Measurements from ENCODE around the gene SLC4A3.

SLC4A3 gene, protein sequence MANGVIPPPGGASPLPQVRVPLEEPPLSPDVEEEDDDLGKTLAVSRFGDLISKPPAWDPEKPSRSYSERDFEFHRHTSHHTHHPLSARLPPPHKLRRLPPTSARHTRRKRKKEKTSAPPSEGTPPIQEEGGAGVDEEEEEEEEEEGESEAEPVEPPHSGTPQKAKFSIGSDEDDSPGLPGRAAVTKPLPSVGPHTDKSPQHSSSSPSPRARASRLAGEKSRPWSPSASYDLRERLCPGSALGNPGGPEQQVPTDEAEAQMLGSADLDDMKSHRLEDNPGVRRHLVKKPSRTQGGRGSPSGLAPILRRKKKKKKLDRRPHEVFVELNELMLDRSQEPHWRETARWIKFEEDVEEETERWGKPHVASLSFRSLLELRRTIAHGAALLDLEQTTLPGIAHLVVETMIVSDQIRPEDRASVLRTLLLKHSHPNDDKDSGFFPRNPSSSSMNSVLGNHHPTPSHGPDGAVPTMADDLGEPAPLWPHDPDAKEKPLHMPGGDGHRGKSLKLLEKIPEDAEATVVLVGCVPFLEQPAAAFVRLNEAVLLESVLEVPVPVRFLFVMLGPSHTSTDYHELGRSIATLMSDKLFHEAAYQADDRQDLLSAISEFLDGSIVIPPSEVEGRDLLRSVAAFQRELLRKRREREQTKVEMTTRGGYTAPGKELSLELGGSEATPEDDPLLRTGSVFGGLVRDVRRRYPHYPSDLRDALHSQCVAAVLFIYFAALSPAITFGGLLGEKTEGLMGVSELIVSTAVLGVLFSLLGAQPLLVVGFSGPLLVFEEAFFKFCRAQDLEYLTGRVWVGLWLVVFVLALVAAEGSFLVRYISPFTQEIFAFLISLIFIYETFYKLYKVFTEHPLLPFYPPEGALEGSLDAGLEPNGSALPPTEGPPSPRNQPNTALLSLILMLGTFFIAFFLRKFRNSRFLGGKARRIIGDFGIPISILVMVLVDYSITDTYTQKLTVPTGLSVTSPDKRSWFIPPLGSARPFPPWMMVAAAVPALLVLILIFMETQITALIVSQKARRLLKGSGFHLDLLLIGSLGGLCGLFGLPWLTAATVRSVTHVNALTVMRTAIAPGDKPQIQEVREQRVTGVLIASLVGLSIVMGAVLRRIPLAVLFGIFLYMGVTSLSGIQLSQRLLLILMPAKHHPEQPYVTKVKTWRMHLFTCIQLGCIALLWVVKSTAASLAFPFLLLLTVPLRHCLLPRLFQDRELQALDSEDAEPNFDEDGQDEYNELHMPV

GRCh38 chr2:219627103-219628100 lies at the start of gene SLC4A3:
TSS of gene SLC4A3 (plus strand) at chr2:219627630. CDS start at chr2:219627993, 363 bp downstream.
- no peak for DNase-seq

DNA sequence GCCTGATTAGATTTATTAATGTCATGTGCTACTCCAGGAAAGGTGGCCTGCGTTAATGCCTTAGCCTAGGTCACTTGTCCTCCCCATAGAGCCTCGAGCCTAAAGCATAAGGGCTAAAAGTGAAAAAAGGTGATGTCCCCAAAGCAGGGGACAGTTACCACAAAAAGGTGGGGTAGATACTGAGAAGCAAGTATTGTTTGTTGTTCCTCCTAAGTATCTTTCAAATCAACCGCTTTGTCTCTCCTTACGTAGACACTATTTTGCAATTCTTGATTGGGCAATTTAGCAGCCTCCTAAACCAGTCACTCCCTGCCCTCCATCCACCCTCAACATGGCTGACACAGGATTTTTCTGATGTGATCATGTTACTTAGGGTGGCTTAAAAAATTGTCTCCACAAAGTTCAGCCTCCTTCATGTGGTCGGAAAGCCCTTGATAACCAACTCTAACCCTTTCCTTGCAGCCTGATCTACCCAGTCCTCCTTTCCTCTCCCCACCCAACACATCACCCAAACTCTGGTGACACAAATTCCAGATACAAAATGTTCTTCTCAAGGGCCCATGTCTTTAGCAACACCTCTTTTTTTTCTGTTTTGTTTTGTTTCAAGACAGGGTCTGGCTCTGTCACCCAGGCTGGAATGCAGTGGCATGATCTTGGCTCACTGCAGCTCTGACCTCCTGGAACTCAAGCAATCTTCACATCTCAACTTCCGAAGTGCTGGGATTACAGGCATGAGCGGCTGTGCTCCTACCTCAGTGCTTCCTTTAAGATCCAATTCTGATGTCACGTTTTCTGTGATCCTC lies 48.4 kb upstream of the SLC4A3 start:
- no peak for DNase-seq

DNA sequence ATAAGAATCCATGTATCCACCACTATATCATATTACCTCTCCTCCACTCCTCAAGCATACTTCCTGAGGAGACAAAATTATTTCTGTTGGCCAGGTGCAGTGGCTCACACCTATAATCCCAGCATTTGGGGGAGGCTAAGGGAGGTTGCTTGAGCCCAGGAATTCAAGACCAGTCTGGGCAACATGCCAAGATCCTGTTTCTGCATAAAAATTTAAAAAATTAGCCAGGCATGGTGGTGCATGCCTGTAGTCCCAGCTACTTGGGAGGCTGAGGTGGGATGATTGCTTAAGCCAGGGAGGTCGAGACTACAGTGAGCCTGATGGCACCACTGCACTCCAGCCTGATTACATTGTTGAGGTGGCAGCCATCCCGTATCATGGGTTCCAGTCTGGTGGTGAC lies 46.1 kb upstream of the SLC4A3 start:
- DNase-seq: no peak

DNA sequence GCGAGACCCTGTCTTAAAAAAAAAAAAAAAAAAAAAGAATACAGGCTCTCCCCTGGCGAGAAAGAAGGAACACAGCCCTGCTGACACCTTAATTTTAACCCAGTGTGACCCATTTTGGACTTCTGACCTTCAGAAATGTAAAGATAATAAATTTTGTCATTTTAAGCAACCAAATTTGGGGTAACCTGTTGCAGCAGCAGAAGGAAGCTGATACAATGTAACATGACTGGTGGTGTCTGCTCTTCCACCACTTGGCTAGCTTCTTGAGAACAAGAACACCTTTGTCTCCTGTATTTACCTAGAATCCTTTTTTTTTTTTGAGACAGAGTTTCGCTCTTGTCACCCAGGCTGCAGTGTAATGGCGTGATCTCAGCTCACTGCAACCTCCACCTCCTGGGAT lies 36.3 kb upstream of the SLC4A3 start:
- no peak for DNase-seq

- DNase-seq: no peak
Measured at GRCh38 chr2:219592736-219593135, 34.7 kb upstream of the SLC4A3 start.

GRCh38 chr2:219593154-219593553 lies 34.3 kb upstream of the SLC4A3 start:
- no peak for DNase-seq

DNA sequence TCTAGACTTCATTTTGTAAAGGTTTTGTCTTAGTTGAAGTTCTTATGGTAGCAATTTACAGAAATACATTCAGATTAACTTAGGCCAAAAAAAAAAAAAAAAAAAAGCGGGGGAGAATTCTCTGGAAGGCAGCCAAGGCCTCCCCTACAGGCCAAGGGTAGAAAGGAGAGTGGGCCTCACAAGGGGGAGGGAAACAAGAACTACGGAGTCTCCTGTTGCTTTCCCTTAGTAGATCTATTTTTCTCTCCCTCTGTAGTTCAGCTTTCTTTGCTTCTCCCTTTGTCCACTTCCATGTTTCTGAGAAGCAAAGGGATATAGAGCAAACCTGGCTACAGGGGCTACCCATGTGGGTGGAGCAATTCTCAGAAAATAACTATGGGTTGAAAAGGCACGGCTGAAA lies 32.2 kb upstream of the SLC4A3 start:
- DNase-seq: no peak

- no peak for DNase-seq
Measured at GRCh38 chr2:219596954-219597551, 30.4 kb upstream of the SLC4A3 start.

DNA sequence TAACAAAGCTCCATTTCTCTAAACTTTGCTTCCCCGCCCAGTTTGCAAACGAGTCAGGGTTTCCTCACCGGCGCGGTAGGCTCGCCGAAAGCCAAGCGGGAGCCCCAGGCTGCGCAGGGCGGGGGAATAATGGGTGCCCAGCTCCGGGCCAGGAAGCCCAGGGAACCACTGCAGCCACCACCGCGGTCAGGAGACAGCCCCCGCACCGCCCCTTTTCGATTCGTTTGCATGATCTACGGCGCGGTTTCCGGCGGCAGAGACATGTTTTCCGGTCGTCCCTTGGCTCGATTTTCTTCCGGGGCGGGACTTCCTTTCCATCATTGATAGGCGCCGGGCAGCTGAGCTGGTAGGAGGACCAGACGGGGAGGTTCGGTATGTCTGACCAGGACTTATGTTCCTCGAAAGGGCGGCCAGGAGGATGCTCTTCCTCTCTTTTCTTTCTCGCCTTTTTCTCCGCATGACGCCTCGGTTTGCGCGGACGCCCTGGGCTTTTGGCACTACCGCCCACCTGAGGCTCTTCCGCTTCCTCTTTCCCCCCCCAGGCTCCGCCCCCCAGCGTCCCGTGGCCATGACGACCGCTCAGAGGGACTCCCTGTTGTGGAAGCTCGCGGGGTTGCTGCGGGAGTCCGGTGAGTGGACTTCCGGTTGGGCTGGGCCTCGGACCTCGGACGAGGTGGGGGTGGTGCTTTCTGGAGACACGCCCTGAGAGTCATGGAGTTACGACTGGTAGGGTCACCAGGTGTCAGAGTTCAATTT lies 29.7 kb upstream of the SLC4A3 start, which contains the start of gene STK11IP:
Gene STK11IP (plus strand): TSS at position 306 of the 756 bp plus-strand sequence. CDS start 263 bp downstream, at position 569.
- peak; percentile 84 for DNase-seq

DNA sequence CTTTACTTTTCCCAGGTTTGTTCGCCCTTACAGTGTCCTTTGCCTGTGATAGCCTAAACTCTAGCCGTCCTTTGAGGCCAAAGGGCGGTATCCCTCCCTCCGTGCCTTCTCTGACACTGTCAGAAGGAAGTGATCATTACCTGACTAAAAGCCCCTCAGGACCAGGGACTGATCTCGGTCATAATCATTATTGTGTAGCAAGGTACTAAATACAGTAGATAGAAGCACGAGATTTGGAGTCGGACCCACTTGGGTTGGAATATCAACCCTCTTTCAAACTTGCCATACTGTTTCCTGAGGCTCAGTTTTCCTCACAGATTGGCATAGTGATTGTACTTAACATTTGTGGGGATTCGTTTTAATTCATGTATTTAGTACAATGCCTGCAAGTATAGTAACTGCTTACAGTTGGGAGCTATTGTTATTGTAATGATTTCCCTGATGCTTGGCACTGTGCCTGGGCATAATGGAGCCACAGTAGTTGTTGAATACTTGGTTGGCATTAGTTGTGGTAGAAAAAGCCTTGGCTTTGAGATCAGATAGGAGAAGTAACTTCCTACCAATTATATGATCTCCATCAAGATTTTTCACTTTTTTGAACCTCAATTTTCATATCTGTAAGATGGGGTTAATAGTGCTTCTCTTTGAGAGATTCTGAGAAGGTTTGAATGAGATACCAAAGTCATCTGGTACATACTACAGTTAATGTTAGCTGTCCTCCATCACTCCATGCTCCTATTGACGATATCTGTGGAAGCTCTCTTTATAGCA lies 28.9 kb upstream of the SLC4A3 start:
- no peak for DNase-seq

GRCh38 chr2:219603771-219604170 lies 23.7 kb upstream of the SLC4A3 start:
- no peak for DNase-seq

DNA sequence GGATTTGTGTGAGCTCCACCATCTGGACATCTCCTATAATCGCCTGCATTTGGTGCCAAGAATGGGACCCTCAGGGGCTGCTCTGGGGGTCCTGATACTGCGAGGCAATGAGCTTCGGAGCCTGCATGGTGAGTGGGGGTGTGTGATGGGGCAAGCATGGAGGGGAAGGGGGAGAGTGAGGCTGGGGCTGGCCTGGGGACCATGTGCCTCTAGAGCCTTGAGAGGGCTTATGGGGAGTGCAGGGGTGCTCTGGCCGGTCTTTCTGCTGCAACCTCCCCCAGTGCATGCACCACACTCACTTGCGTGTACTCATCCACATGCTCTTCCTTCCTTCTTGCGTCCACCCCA lies 21.8 kb upstream of the SLC4A3 start:
- no peak for DNase-seq

DNA sequence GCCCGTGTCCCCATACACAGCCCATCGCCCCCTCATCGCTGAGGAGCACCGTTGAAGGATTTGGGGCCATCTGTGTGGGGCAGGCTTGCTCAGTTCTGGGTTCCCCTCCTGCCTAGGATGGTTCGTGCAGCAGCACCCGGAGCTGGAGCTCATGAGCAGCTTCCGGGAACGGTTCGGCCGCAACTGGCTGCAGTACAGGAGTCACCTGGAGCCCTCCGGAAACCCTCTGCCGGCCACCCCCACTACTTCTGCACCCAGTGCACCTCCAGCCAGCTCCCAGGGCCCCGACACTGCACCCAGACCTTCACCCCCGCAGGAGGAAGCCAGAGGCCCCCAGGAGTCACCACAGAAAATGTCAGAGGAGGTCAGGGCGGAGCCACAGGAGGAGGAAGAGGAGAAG lies 19.5 kb upstream of the SLC4A3 start:
- no peak for DNase-seq

DNA sequence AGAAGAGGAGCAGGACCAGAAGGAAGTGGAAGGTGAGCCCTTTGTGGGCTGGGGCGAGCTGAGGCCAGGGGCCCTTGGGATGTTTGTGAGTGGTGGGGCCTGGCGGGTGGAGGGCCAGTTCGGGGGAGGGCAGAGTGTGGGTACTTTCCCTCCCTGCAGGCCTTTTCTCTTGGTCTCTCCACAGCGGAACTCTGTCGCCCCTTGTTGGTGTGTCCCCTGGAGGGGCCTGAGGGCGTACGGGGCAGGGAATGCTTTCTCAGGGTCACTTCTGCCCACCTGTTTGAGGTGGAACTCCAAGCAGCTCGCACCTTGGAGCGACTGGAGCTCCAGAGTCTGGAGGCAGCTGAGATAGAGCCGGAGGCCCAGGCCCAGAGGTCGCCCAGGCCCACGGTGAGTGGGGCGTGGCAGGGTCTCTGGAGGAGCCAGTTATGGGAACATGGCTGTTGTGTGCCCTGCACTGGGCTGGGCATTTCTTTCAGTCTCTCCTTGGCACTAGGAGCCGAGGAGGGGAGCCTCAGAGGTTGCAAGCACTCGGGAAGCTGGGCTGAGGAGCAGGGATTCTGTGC lies 18.9 kb upstream of the SLC4A3 start:
- no peak for DNase-seq

DNA sequence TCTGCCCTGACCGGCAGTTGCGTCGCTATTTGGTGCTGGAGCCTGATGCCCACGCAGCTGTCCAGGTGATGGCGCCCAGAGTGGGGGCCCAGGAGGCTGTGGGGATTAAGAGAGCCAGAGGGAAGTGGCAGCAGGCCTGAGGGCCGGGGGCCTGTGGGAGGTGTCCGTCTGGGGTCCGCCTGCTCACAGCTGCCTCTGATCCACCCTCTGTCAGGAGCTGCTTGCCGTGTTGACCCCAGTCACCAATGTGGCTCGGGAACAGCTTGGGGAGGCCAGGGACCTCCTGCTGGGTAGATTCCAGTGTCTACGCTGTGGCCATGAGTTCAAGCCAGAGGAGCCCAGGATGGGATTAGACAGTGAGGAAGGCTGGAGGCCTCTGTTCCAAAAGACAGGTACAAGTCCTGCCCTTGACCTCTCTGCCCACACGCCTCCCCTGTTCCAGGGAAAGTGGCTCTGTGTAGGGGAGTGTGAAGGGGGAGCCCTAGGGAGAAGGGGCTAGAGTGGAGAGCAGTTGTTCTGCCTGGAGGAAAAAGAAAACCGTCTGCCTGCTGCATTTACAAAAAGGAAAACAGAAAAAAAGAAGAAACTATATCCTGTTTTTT lies 18.2 kb upstream of the SLC4A3 start:
- DNase-seq: no peak

DNA sequence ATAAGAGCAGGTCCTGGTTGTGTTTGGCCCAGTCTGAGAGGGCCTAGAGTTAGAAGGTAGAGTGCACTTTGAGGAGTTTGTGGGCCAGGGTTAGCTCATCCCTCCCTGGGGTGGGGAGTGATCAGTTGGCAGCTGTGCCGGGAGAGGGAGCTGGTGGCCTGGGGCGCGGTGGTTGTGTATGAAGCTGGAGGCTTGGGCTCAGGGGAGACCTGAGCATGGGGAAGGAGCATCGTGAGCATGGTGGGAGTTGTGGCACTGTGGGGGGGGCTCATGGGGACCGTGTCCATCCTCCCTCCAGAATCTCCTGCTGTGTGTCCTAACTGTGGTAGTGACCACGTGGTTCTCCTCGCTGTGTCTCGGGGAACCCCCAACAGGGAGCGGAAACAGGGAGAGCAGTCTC lies 16.1 kb upstream of the SLC4A3 start:
- DNase-seq: no peak

- no peak for DNase-seq
Measured at GRCh38 chr2:219611866-219612576, 15.4 kb upstream of the SLC4A3 start.
